Mucosa of descending colon (tissue), 3 donors: Measurements from ENCODE around the gene LORICRIN. TPM values are rescaled to one million over a fixed set of nuclear protein-coding genes. Genes with fewer than 3 reads are reported as not detected.

Experiments used
- ATAC-seq: fragments of 200-7000 bp; cut with Tn5 transposase; one replicate; pipeline ENCODE4 v1.9.1; 2020; ENCODE audit warnings: mild to moderate bottlenecking, moderate library complexity
- DNase-seq, 3 donors: peaks; one replicate each; pipeline ENCODE4 v3.0.0-alpha.2; 2020
- H3K36me3 ChIP-seq: fragments of 200-600 bp; one replicate; pipeline ENCODE4 v1.8.0; 2021; ENCODE audit warnings: low read depth, mild to moderate bottlenecking
- H3K4me1 ChIP-seq: fragments of 200-600 bp; one replicate; pipeline ENCODE4 v1.8.0; 2021; ENCODE audit warnings: low read depth, mild to moderate bottlenecking
- H3K4me3 ChIP-seq: fragments of 200-600 bp; one replicate; pipeline ENCODE4 v1.8.0; 2021; ENCODE audit warnings: mild to moderate bottlenecking
- H3K9me3 ChIP-seq: fragments of 200-600 bp; one replicate; pipeline ENCODE4 v1.8.0; 2021; ENCODE audit warnings: mild to moderate bottlenecking
- CTCF ChIP-seq: fragments of 200-600 bp; IDR thresholded peaks from one replicate; pipeline ENCODE4 v1.8.0; 2022; ENCODE audit warnings: antibody characterized with exemption, mild to moderate bottlenecking
- intact Hi-C, 2 donors: fragments of 100-400 bp; cut with DNase I in 1 of 2; cut with micrococcal nuclease in 1 of 2; formaldehyde crosslinking; loops; one replicate each; pipeline versions ENCODE4 v1.11.0 to v1.11.1; 2022; cut with DNase I, micrococcal nuclease
- total RNA-seq, 3 donors: library from RNA; stranded (reverse); fragmentation: NEBNext Ultra II Directional in 2 of 3; extraction: Animal tissue kit (Norgen Biotek cat#: 25700) in 2 of 3; gene quantifications; one replicate each; pipeline versions ENCODE4 v1.2.1 to v1.2.4, GENCODE V29; 2021 to 2023
- donor health status: DM: no; HTN: no; CAD: no; lungs with moderate emphysema.
- donor health status: DM: no; HTN: no; CAD: no.
- donor health status: DM: no; HTN: yes; CAD: no.

LORICRIN gene
- total RNA-seq, 3 donors from 2014 or later = not detected

DNA sequence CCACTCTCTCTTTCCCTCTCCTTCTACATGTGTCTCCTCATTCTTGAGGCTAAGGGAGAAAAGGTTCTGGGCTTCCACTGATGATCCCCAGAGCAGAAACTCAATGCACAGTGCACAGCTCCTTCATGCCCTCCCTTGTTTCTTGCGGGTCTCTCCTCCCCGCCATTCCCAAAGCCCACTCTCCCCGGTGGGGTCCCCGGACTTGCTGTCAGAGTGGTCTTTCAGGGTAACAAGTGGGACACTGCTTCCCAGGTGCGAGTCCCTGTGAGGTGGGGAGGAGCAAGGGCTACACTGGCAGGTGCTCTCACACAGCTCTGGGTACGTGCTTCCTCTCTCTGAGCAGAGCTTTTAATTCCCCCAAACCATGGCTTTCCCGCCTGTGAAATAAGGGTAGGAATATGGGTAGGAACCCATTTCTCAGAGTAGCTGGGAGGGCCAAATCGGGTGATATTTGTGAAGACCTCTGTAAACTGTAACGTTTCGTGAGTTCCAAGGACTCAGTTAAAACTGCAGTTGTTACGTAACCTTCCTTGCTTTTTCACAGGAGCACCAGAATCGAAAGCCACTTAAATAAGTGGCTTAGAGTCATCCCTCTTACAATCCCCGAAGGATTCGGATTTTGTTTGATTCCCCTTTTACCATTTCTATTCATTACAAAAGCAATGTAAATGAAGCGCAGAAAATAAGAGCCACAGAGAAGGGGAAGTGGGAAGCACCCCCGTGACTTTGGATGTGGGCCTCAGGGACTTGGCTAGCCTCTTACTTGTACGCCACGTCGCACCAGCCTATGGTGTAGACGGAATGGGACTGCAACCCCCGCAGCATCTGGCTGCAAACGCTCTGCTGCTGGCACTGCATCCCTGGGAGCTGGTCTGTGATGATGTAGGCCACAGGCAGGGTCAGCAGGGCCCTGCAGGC is 47.1 kb downstream of the LORICRIN start:
- H3K4me1 ChIP-seq = no peaks in the 10 kb centered on the region
- no peak for ATAC-seq
- intact Hi-C loops = no loop called here
- DNase-seq = no peak
- no peak overlapping the region for H3K4me3 ChIP-seq
- H3K9me3 ChIP-seq = no peaks in the 10 kb centered on the region
- TF ChIP-seq CTCF = no peak
- no peaks in the 10 kb centered on the region for H3K36me3 ChIP-seq

DNA sequence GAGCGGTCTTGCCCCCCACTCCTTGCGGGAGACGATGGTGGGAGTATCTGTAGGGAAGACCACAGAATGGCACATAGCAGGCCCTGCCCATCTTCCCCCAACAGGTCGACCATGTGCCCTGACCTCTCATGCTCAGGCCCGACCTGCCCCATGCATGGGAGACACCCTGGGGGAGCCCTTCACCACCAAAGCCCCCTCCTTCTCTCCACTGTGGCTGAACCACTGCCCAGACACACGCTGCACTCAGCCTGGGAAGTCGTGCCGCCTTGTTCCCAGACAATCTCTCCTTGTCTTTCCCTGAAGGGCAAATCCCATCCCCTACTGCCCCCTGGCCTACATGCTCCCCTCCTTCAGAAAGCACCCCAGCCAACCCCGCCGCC is 47.7 kb downstream of the LORICRIN start:
- ATAC-seq (no peak), DNase-seq (no peak)
- H3K4me3 ChIP-seq = no peak overlapping the region
- intact Hi-C loops = no loop called here
- H3K4me1 ChIP-seq = no peaks in the 10 kb centered on the region
- TF ChIP-seq CTCF = no peak
- no peaks in the 10 kb centered on the region for H3K36me3 ChIP-seq
- H3K9me3 ChIP-seq = no peaks in the 10 kb centered on the region

GRCh38 chr1:153308540-153308939 is 49.1 kb downstream of the LORICRIN start:
- intact Hi-C loops = no loop called here
- H3K36me3 ChIP-seq = no peaks in the 10 kb centered on the region
- no peaks in the 10 kb centered on the region for H3K9me3 ChIP-seq
- ATAC-seq = no peak
- H3K4me3 ChIP-seq = no peak overlapping the region
- no peaks in the 10 kb centered on the region for H3K4me1 ChIP-seq
- no peak for TF ChIP-seq CTCF
- DNase-seq = no peak

GRCh38 chr1:153309441-153309840 is 50.0 kb downstream of the LORICRIN start:
- H3K9me3 ChIP-seq = no peaks in the 10 kb centered on the region
- no peak for TF ChIP-seq CTCF
- no peak overlapping the region for H3K4me3 ChIP-seq
- intact Hi-C loops = no loop called here
- no peak for ATAC-seq
- no peaks in the 10 kb centered on the region for H3K36me3 ChIP-seq
- no peak for DNase-seq
- H3K4me1 ChIP-seq = no peaks in the 10 kb centered on the region

DNA sequence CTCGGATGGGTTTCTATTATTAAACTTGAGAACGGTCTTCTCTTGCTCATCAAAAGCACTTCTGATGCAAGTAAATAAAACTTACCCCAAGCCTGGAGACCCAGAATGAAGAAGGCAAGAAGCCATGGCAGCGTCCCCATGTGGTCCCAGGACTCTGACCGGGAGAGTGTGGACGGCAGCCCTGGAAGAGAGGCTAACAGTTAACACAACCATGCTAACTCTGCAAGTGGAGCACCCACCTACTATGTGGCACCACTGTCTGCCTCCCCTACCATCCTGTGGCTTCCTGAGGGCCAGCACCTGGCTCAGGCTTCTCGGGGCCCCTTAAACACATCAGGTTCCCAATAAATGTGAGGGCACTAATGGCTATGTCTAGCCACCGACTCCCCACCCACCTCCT is 51.0 kb downstream of the LORICRIN start:
- ATAC-seq = no peak
- H3K36me3 ChIP-seq = no peaks in the 10 kb centered on the region
- no peaks in the 10 kb centered on the region for H3K4me1 ChIP-seq
- no peak for DNase-seq
- no peak overlapping the region for H3K4me3 ChIP-seq
- H3K9me3 ChIP-seq = no peaks in the 10 kb centered on the region
- no peak for TF ChIP-seq CTCF
- intact Hi-C loops = no loop called here

Other genes starting within 250 kb of the LORICRIN start
- not detected for gene SPRR1B, start 228.5 kb upstream of the LORICRIN start, total RNA-seq
- gene SPRR2D, start 218.6 kb upstream of the LORICRIN start, total RNA-seq = under 1 TPM in 1 of 3 donors, not detected in 2; 0.41 TPM
- gene SPRR2A, start 202.2 kb upstream of the LORICRIN start, total RNA-seq = not detected
- not detected for gene SPRR2B, start 188.1 kb upstream of the LORICRIN start, total RNA-seq
- not detected for gene SPRR2E, start 165.2 kb upstream of the LORICRIN start, total RNA-seq
- gene SPRR2F, start 146.2 kb upstream of the LORICRIN start, total RNA-seq = not detected
- gene SPRR2G, start 108.8 kb upstream of the LORICRIN start, total RNA-seq = not detected
- gene LELP1, start 56.3 kb upstream of the LORICRIN start, total RNA-seq = not detected
- not detected for gene PRR9, start 42.1 kb upstream of the LORICRIN start, total RNA-seq
- not detected for gene PGLYRP3, start 53.3 kb downstream of the LORICRIN start, total RNA-seq
- gene PGLYRP4, start 89.2 kb downstream of the LORICRIN start, total RNA-seq = not detected
- 100 to 1,000 TPM in 1 of 3 donors, 10 to 100 TPM in 1, 1 to 10 TPM in 1; 5.5 to 151 (median 75.0) TPM for gene S100A9, start 98.2 kb downstream of the LORICRIN start, total RNA-seq
- gene S100A12, start 115.9 kb downstream of the LORICRIN start, total RNA-seq = 1 to 10 TPM in 1 of 3 donors, under 1 TPM in 1, not detected in 1; 0.87 to 1.5 TPM
- 10 to 100 TPM in 2 of 3 donors, 1 to 10 TPM in 1; 3.4 to 90.6 (median 22.4) TPM for gene S100A8, start 131.4 kb downstream of the LORICRIN start, total RNA-seq
- gene S100A7A, start 156.8 kb downstream of the LORICRIN start, total RNA-seq = not detected
- not detected for gene S100A7, start 201.0 kb downstream of the LORICRIN start, total RNA-seq